GM21737 (cell line): ENCODE data around the gene CORO1A.
A peak's percentile ranks its signal among the peaks of the same experiment; 100 is the strongest.
"Not testable (repeated sequence)": the region's sequence is repeated elsewhere in the genome, so short reads cannot be mapped to it uniquely, and the experiment has no call there.

Experiments used
- ATAC-seq: cut with Tn5 transposase; IDR thresholded peaks from one replicate; pipeline ENCODE4 v1.9.1; 2021; ENCODE audit warnings: mild to moderate bottlenecking, moderate library complexity; ENCODE audit not compliant: unreplicated experiment

CORO1A gene

DNA sequence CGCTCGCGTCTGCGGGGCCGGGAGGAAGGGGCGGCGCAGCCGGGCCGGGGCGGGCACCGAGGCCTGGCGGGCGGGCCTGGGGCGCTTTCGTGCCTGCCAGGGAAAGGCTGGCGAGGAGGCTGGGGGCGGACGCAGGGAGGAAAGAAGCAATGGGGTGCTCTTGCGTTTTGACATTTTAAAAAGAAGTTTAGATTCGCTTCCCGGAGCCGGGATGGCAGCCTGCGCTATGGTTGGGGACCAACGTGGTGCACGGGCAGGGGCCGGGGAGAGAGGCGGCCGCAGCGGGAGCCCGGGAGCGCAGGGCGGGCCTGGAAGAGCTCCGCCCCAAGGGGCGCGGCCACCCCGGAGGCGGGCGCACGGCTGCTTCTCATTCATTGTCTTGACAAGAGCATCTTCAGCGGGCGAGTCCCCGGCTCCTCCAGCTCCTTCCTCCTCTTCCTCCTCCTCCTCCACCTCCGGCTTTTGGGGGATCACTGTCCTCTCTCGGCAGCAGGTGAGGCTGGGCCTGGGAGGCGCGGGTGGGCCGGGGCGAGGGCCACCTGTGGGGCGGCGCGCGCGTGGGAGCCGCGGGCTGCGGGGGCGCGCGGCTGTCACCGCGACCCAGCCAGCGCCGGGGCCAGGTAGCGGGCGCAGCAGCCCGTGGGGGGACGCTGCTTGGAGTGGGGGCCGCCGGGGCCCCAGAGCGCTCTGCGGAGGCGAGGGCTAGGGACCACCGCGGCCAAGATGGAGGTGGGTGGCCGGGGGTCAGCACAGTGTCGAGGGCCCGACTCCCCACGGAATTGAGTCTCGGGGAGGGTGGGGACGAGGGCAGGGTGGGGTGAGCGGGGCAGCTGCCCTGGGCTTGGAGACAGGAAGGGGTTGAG lies at the start of gene CORO1A:
CORO1A (plus strand) TSS at position 370 of the 863 bp plus-strand sequence. CDS start 1,608 bp downstream, outside the sequence.
- peak; percentile 43 for ATAC-seq

DNA sequence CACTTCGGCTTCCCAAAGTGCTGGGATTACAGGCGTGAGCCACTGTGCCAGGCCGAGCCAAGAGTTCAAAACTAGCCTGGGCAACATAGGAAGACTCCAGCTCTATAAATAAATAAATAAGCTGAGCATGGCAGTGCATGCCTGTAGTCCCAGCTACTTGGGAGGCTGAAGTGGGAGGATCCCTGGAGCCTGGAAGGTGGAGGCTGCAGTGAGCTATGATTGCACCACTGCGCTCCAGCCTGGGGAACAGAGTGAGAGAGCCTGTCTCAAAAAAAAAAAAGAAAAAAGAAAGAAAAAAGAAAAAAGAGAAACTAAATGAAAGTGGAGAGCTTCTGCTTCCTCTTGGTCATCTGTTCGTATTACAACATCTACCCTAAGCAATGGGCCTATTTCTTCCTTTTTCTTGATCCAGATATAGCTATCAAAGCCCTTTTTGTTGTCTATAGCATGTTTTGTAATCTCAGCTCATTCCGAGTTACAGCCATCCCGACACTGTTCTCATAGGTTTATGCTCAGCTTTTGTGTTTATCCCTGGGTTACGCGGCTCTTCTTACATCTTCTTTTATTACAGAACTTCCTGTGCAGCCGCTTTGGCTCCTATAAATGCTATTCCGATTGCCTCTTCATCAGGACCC lies 46.3 kb upstream of the CORO1A start:
- no peak for ATAC-seq

DNA sequence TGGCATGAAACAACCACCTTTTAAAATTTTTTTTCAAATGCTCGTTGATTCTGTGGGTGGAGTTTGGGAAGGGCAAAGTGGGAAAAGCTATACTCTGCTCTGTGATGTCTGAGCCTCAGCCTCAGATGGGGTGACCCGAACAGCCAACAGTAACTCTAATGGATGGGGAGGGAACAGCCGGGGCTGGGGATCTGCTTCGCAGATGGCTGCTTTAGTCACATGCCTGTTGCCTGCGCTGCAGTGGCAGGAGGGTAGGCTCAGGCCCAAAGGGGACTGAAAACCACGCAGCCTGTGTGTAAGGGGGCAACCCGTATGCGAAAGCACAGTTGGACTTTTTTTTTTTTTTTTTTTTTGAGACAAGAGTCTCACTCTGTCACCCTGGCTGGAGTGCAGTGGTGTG lies 45.5 kb upstream of the CORO1A start:
- no peak for ATAC-seq

- ATAC-seq: no peak
These were observed 43.6 kb upstream of the CORO1A start for GRCh38 chr16:30139583-30140481.

GRCh38 chr16:30141750-30142149 lies 41.7 kb upstream of the CORO1A start:
- ATAC-seq: no peak

- ATAC-seq: no peak
These were observed 40.6 kb upstream of the CORO1A start for GRCh38 chr16:30142672-30143346.

- ATAC-seq: no peak
These were observed 40.1 kb upstream of the CORO1A start for GRCh38 chr16:30143347-30143702.

DNA sequence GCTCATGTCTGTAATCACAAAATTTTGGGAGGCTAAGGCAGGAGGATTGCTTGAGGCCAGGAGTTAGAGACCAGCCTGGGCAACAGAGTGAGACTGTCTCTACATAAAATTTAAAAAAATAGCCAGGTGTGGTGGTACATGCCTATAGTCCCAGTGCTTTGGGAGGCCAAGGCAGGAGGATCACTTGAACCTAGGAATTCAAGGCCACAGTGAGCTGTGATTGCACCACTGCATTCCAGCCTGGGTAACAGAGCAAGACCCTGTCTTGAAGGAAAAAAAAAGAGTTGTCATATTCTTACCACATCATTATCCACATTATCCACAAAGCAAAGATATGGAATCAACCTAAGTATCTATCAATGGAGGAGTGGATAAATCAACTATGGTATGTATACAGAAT lies 39.4 kb upstream of the CORO1A start:
- no peak for ATAC-seq

DNA sequence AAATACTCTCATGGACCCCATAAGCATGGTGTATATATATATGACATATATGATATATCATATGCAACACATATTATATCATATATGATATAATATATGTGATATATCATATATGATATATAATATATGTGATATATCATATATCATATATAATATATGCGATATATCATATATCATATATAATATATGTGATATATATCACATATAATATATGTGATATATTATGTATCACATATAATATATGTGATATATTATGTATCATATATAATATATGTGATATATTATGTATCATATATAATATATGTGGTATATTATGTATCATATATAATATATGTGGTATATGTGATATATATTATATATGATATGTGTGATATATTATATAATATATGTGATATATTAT lies 38.5 kb upstream of the CORO1A start:
- no peak for ATAC-seq

- ATAC-seq: no peak
These were observed 37.7 kb upstream of the CORO1A start for GRCh38 chr16:30145657-30146056.

- no peak for ATAC-seq
These were observed 35.4 kb upstream of the CORO1A start for GRCh38 chr16:30147843-30148510.

GRCh38 chr16:30149250-30149930 lies 34.0 kb upstream of the CORO1A start:
- no peak for ATAC-seq

DNA sequence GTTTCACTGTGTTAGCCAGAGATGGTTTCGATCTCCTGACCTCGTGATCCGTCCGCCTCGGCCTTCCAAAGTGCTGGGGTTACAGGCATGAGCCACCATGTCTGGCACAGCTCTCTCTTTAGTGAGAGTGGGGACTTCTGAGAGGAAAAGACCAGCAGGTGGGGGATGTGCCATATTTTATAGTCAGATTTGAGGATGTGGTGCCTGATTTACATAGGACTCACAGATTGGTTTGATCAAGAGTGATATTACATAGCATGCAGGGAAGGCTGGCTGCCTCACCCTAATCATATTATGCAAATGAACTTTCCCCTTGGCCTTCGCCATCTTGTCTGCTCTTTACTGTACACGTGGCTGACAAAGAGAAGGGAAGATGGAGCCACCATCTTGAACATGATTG lies 32.3 kb upstream of the CORO1A start:
- no peak for ATAC-seq

- no peak for ATAC-seq
These were observed 30.9 kb upstream of the CORO1A start for GRCh38 chr16:30152517-30152916.

DNA sequence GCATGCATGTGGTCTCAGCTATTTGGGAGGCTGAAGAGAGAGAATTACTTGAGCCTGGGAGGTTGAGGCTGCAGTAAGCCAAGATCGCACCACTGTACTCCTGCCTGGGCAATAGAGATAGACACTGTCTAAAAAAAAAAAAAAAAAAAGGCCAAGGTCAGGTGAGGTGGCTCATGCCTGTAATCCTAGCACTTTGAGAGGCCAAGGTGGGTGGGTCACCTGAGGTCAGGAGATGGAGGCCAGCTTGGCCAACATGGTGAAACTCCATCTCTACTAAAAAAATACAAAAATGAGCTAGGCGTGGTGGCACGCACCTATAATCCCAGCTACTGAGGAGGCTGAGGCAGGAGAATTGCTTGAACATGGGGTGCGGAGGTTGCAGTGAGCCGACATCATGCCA lies 28.2 kb upstream of the CORO1A start:
- ATAC-seq: no peak

DNA sequence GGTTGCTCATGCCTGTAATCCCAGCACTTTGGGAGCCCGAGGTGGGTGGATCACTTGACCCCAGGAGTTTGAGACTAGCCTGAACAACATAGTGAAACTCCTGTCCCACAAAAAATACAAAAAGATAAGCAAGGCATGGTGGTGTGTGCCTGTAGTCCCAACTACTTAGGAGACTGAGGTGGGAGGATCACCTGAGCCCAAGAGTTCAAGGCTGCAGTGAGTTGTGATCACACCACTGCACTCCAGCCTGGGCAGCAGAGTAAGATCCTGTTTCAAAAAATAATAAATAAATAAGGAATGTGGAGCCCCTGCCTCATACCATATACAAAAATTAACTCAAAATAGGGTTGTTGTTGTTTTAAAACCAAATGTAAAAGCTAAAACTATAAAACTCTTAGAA lies 26.2 kb upstream of the CORO1A start:
- no peak for ATAC-seq

- ATAC-seq: no peak
These were observed 19.9 kb upstream of the CORO1A start for GRCh38 chr16:30163538-30163937.

DNA sequence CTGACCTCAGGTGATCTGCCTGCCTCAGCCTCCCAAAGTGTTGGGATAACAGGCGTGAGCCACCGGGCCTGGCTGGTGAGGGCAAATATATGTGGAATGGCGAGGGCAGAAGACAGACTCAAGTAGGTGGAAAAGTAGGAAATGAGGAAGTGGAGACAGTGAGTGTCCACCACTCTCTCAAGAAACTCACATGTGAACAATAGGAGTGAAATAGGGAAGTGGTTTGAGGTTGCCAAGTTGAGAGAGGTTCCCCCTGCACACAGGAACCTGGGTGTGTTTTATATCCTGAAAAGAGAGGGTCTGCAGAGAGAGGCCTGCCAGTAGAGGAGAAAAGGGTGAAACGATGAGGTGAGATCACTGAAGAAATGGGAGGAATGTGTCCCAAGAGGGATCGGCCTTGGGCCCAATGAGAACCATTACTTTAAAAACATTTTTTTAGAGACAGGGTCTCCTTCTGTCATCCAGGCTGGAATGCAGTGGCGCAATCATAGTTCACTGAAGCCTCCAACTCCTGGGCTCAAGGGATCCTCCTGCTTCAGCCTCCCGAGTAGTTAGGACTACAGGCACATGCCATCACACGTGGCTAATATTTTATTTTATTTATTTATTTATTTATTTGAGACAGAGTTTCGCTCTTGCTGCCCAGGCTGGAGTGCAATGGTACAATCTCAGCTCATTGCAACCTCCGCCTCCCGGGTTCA lies 17.1 kb upstream of the CORO1A start:
- peak; percentile 74 for ATAC-seq

- not testable (repeated sequence) for ATAC-seq
These were observed 14.7 kb upstream of the CORO1A start for GRCh38 chr16:30168746-30169145.
